ENCODE results near the gene ACTR2.

The ACTR2 gene

DNA sequence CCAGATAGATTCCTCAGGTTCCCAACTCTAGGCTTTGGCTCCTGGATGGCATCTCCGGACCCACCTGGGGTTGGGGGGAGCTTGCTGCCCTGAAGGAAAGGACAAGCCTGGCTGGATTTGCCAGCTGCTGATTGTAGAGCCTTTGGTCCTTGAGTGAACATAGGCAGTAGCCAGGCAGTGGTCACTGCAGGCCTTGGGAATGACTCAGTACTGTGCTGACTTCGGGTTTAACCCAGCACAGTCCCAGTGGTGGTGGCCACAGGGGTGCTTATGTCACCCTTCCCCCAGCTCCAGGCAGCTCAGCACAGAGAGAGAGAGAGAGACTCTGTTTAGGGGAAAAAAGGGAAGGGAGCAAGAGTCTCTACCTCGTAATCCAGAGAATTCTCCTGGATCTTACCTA lies 27.7 kb upstream of the ACTR2 start:
- H3K27ac ChIP-seq (ENCODE audit: extremely low read depth, low read depth, low read length): no peak overlapping the region
- TF ChIP-seq ZNF18 (tag by site-specific recombination; IDR thresholded peaks at IDR 0.05) (no peak), SP2 (tag by site-specific recombination; IDR thresholded peaks at IDR 0.05) (no peak), ZNF629 (tag by site-specific recombination; IDR thresholded peaks at IDR 0.05) (no peak), ZFP69B (tag by site-specific recombination; IDR thresholded peaks at IDR 0.05) (no peak), ZNF341 (tag by site-specific recombination; IDR thresholded peaks at IDR 0.05; ENCODE audit: low read depth) (no peak), ZBTB26 (tag by site-specific recombination; optimal IDR thresholded peaks at IDR 0.05) (no peak), BCL11B (tag by site-specific recombination; IDR thresholded peaks at IDR 0.05; ENCODE audit: low read depth) (no peak)
- no peaks in the 10 kb centered on the region for H3K36me3 ChIP-seq (ENCODE audit: control insufficient read depth in 2 of 2, insufficient read depth in 1 of 2, low read length in 2 of 2)
- ChIA-PET POLR2A (no interaction called here), CTCF (interaction anchor here (1.4 kb wide), 1 partner anchor 13 kb away, joined by 6 read pairs; no protein-coding TSS in a partner anchor)
- H3K4me3 ChIP-seq (ENCODE audit: low read depth, low read length): no peak overlapping the region
- H3K4me1 ChIP-seq (ENCODE audit: control insufficient read depth, insufficient read depth, low read length): no peaks in the 10 kb centered on the region
- no peaks in the 10 kb centered on the region for H3K9me3 ChIP-seq (ENCODE audit: control insufficient read depth, insufficient read depth, low read depth, low read length)

GRCh38 chr2:65204461-65205210 lies 23.0 kb upstream of the ACTR2 start:
- no peaks in the 10 kb centered on the region for H3K4me1 ChIP-seq (ENCODE audit: control insufficient read depth, insufficient read depth, low read length)
- H3K9me3 ChIP-seq (ENCODE audit: control insufficient read depth, insufficient read depth, low read depth, low read length): no peaks in the 10 kb centered on the region
- H3K4me3 ChIP-seq (ENCODE audit: low read depth, low read length): no peak overlapping the region
- ChIA-PET POLR2A (no interaction called here), CTCF (no interaction called here)
- TF ChIP-seq ZNF658 (tag by site-specific recombination; IDR thresholded peaks at IDR 0.05): no peak
- no peak for TF ChIP-seq ZNF112 (tag by site-specific recombination; IDR thresholded peaks at IDR 0.05)
- no peak for TF ChIP-seq SP2 (tag by site-specific recombination; IDR thresholded peaks at IDR 0.05)
- TF ChIP-seq ZFP69B (tag by site-specific recombination; IDR thresholded peaks at IDR 0.05): no peak
- TF ChIP-seq ZNF624 (tag by site-specific recombination; IDR thresholded peaks at IDR 0.05): no peak
- TF ChIP-seq HOXC10 (CRISPR knock-in tag; IDR thresholded peaks at IDR 0.05): no peak
- TF ChIP-seq, protein P1, sequence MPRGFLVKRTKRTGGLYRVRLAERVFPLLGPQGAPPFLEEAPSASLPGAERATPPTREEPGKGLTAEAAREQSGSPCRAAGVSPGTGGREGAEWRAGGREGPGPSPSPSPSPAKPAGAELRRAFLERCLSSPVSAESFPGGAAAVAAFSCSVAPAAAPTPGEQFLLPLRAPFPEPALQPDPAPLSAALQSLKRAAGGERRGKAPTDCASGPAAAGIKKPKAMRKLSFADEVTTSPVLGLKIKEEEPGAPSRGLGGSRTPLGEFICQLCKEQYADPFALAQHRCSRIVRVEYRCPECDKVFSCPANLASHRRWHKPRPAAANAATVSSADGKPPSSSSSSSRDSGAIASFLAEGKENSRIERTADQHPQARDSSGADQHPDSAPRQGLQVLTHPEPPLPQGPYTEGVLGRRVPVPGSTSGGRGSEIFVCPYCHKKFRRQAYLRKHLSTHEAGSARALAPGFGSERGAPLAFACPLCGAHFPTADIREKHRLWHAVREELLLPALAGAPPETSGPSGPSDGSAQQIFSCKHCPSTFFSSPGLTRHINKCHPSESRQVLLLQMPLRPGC (tag by site-specific recombination; IDR thresholded peaks at IDR 0.05): no peak
- no peak for TF ChIP-seq AEBP2 (tag by site-specific recombination; IDR thresholded peaks at IDR 0.05; ENCODE audit: borderline replicate concordance)
- no peak for TF ChIP-seq ZNF521 (tag by site-specific recombination; IDR thresholded peaks at IDR 0.05)
- no peak for TF ChIP-seq KLF17 (tag by site-specific recombination; IDR thresholded peaks at IDR 0.05)
- no peak for TF ChIP-seq TCF7L2 (IDR thresholded peaks at IDR 0.05; ENCODE audit: borderline replicate concordance, low read depth, low read length)
- TF ChIP-seq ZNF202 (tag by site-specific recombination; IDR thresholded peaks at IDR 0.05; ENCODE audit: borderline replicate concordance): no peak
- no peak for TF ChIP-seq ZNF664 (tag by site-specific recombination; IDR thresholded peaks at IDR 0.05)
- TF ChIP-seq ZNF404 (tag by site-specific recombination; IDR thresholded peaks at IDR 0.05): no peak
- TF ChIP-seq ZSCAN16 (tag by site-specific recombination; IDR thresholded peaks at IDR 0.05): no peak
- TF ChIP-seq ZNF776 (tag by site-specific recombination; IDR thresholded peaks at IDR 0.05; ENCODE audit: borderline replicate concordance): no peak
- TF ChIP-seq ZNF354C (tag by site-specific recombination; IDR thresholded peaks at IDR 0.05; ENCODE audit: borderline replicate concordance, low read depth): no peak
- no peak for TF ChIP-seq ZNF707 (tag by site-specific recombination; IDR thresholded peaks at IDR 0.05)
- no peak for TF ChIP-seq GFI1B (tag by site-specific recombination; IDR thresholded peaks at IDR 0.05)
- TF ChIP-seq PRDM1 (tag by site-specific recombination; IDR thresholded peaks at IDR 0.05): no peak
- H3K36me3 ChIP-seq (ENCODE audit: control insufficient read depth in 2 of 2, insufficient read depth in 1 of 2, low read length in 2 of 2): no peaks in the 10 kb centered on the region
- H3K27ac ChIP-seq (ENCODE audit: extremely low read depth, low read depth, low read length): no peak overlapping the region
